OCI-LY7 (cell line): ENCODE results near the gene REC114. TPM values are rescaled to one million over a fixed set of nuclear protein-coding genes. Genes with fewer than 3 reads are reported as not detected.

Experiments used
- BruUV-seq: library from RNA; stranded (reverse); fragments of 400-500 nt; replicated peaks from 2 replicates; lab custom pipeline; 2021; lab: Mats Ljungman, UMichigan
- CTCF ChIA-PET: fragments of 300-600 bp; sonication (Branson Sonifier 250); formaldehyde crosslinking; loops from one replicate; lab custom pipeline; 2022; ENCODE audit warnings: antibody characterized with exemption; ENCODE audit not compliant: unreplicated experiment; lab: Charles Lee
- POLR2A ChIA-PET: fragments of 300-600 bp; sonication (Branson Sonifier 250); formaldehyde crosslinking; loops from one replicate; lab custom pipeline; 2022; ENCODE audit warnings: antibody characterized with exemption; lab: Charles Lee
- DNase-seq: peaks from one replicate; pipeline ENCODE4 v3.0.0-alpha.2; 2015; ENCODE audit warnings: low spot score
- H2AFZ ChIP-seq: fragments of 200-600 bp; sonication (generic), shearing (Covaris generic); 2 replicates; pipeline ENCODE4 v1.6.1; 2014; ENCODE audit warnings: mild to moderate bottlenecking, antibody characterized with exemption, low read length, moderate library complexity
- H3K27ac ChIP-seq: fragments of 200-600 bp; sonication (generic); 2 replicates; pipeline ENCODE4 v1.5.1; 2014; ENCODE audit warnings: mixed run types, low read depth, mild to moderate bottlenecking, moderate library complexity, low read length, inconsistent platforms; ENCODE audit not compliant: poor library complexity, severe bottlenecking
- H3K36me3 ChIP-seq: fragments of 200-600 bp; sonication (generic); 2 replicates; pipeline ENCODE4 v1.6.1; 2014; ENCODE audit warnings: mild to moderate bottlenecking, antibody characterized with exemption, low read length, moderate library complexity, mixed read lengths; ENCODE audit not compliant: insufficient read depth
- H3K4me1 ChIP-seq: fragments of 200-600 bp; sonication (generic); 2 replicates; pipeline ENCODE4 v1.5.1; 2014; ENCODE audit warnings: mild to moderate bottlenecking, low read length; ENCODE audit not compliant: insufficient read depth, poor library complexity, severe bottlenecking
- H3K4me2 ChIP-seq: fragments of 200-600 bp; sonication (generic); 2 replicates; pipeline ENCODE4 v1.6.1; 2014; ENCODE audit warnings: mild to moderate bottlenecking, low read length
- H3K4me3 ChIP-seq: fragments of 200-600 bp; sonication (generic); 2 replicates; pipeline ENCODE4 v1.5.1; 2014; ENCODE audit warnings: mild to moderate bottlenecking, low read depth, low read length; ENCODE audit not compliant: poor library complexity, severe bottlenecking
- H3K79me2 ChIP-seq: fragments of 200-600 bp; sonication (generic); 2 replicates; pipeline ENCODE4 v1.6.1; 2016; ENCODE audit warnings: low read depth, mild to moderate bottlenecking, low read length, moderate library complexity, mixed read lengths; ENCODE audit not compliant: insufficient read depth
- H3K9me2 ChIP-seq: fragments of 200-600 bp; sonication (generic); 2 replicates; pipeline ENCODE4 v1.6.1; 2016; ENCODE audit warnings: mild to moderate bottlenecking, low read length, mixed read lengths; ENCODE audit not compliant: insufficient read depth
- H3K9me3 ChIP-seq: fragments of 200-600 bp; sonication (generic); 2 replicates; pipeline ENCODE4 v1.6.1; 2014; ENCODE audit warnings: mild to moderate bottlenecking, mixed run types, low read length, mixed read lengths
- H4K20me1 ChIP-seq: fragments of 200-600 bp; sonication (generic); 2 replicates; pipeline ENCODE4 v1.6.1; 2014; ENCODE audit warnings: mild to moderate bottlenecking, antibody characterized with exemption, low read length, moderate library complexity, mixed read lengths; ENCODE audit not compliant: insufficient read depth
- CTCF ChIP-seq: fragments of 200-600 bp; sonication (generic); conservative IDR thresholded peaks from 2 replicates; pipeline ENCODE4 v1.5.1; 2014; ENCODE audit warnings: mild to moderate bottlenecking, antibody characterized with exemption, low read length, moderate library complexity, mixed read lengths
- EZH2phosphoT487 ChIP-seq: fragments of 200-600 bp; sonication (generic); IDR thresholded peaks from 2 replicates; pipeline ENCODE4 v1.6.1; 2018; ENCODE audit warnings: low read depth, borderline replicate concordance, mild to moderate bottlenecking, mixed run types, antibody characterized with exemption, low read length, moderate library complexity, mixed read lengths
- intact Hi-C: fragments of 100-400 bp; cut with micrococcal nuclease; formaldehyde crosslinking; loops from one replicate; pipeline ENCODE4 v1.10.0; 2022; ENCODE audit not compliant: unreplicated experiment
- total RNA-seq, 2 experiments: library from RNA; depleted of rRNA in 1 of 2; stranded (reverse); fragments of >200 nt in 1 of 2; shearing (Covaris generic) in 1 of 2; gene quantifications; 2 replicates each; pipeline ENCODE4 v1.2.3, GENCODE V29; 2014 to 2022

REC114 gene
- total RNA-seq, 2 experiments from 2014 or later = not detected

- no peaks in the 10 kb centered on the region for H4K20me1 ChIP-seq
- no peaks in the 10 kb centered on the region for H3K79me2 ChIP-seq
- no peaks in the 10 kb centered on the region for H3K9me3 ChIP-seq
- no peak overlapping the region for H3K4me3 ChIP-seq
- no peak for DNase-seq
- CTCF ChIA-PET = no interaction called here
- no peaks in the 10 kb centered on the region for H3K9me2 ChIP-seq
- TF ChIP-seq CTCF (no peak), EZH2phosphoT487 (no peak)
- H2AFZ ChIP-seq = no peak overlapping the region
- intact Hi-C loops = no loop called here
- no TSS peak for BruUV-seq
- POLR2A ChIA-PET = no interaction called here
- H3K36me3 ChIP-seq = no peaks in the 10 kb centered on the region
- no peak overlapping the region for H3K27ac ChIP-seq
- H3K4me2 ChIP-seq = no peak overlapping the region
- H3K4me1 ChIP-seq = no peaks in the 10 kb centered on the region
Measured at GRCh38 chr15:73403171-73403570, 39.8 kb upstream of the REC114 start.

- H3K4me3 ChIP-seq = no peak overlapping the region
- H3K9me2 ChIP-seq = no peaks in the 10 kb centered on the region
- H3K4me2 ChIP-seq = no peak overlapping the region
- ChIA-PET POLR2A (no interaction called here), CTCF (no interaction called here)
- no peak overlapping the region for H3K27ac ChIP-seq
- no peaks in the 10 kb centered on the region for H3K4me1 ChIP-seq
- H3K79me2 ChIP-seq = no peaks in the 10 kb centered on the region
- no peaks in the 10 kb centered on the region for H4K20me1 ChIP-seq
- no peaks in the 10 kb centered on the region for H3K36me3 ChIP-seq
- no TSS peak for BruUV-seq
- intact Hi-C loops = no loop called here
- no peaks in the 10 kb centered on the region for H3K9me3 ChIP-seq
- no peak for DNase-seq
- no peak overlapping the region for H2AFZ ChIP-seq
- no peak for TF ChIP-seq EZH2phosphoT487
- no peak for TF ChIP-seq CTCF
Measured at GRCh38 chr15:73414876-73415275, 28.1 kb upstream of the REC114 start.

GRCh38 chr15:73424506-73424905 is 18.5 kb upstream of the REC114 start:
- POLR2A ChIA-PET = no interaction called here
- BruUV-seq = no TSS peak
- Histone ChIP-seq H3K9me3 (no peaks in the 10 kb centered on the region), H3K36me3 (no peaks in the 10 kb centered on the region), H4K20me1 (no peaks in the 10 kb centered on the region), H2AFZ (no peak overlapping the region), H3K4me2 (no peak overlapping the region), H3K79me2 (no peaks in the 10 kb centered on the region), H3K4me3 (no peak overlapping the region), H3K9me2 (no peaks in the 10 kb centered on the region), H3K27ac (no peak overlapping the region), H3K4me1 (no peaks in the 10 kb centered on the region)
- intact Hi-C loops = no loop called here
- CTCF ChIA-PET = no interaction called here
- no peak for TF ChIP-seq CTCF
- no peak for TF ChIP-seq EZH2phosphoT487
- DNase-seq = no peak
